OCI-LY3 (cell line): ENCODE measurements around the gene RTN4R.

Source experiments
- H2AFZ ChIP-seq: fragments of 200-600, 300-600 bp; shearing (Covaris generic); 2 replicates; pipeline ENCODE4 v1.6.0; 2014; ENCODE audit warnings: antibody characterized with exemption, low read depth, low read length
- H3K27ac ChIP-seq: fragments of 200-600, 300-600 bp; sonication (generic); 2 replicates; pipeline ENCODE4 v1.5.1; 2014; ENCODE audit warnings: mild to moderate bottlenecking, low read length, moderate library complexity, mixed read lengths
- H3K27me3 ChIP-seq: fragments of 200-600, 300-600 bp; sonication (generic); 2 replicates; pipeline ENCODE4 v1.6.1; 2014; ENCODE audit warnings: low read depth, low read length, mixed read lengths
- H3K36me3 ChIP-seq: fragments of 200-600, 300-600 bp; sonication (generic); replicated peaks from 2 replicates; pipeline ENCODE3; 2014; ENCODE audit warnings: low read depth, low read length, mixed read lengths
- H3K4me1 ChIP-seq: fragments of 300-600, 200-600 bp; sonication (generic); 2 replicates; pipeline ENCODE4 v1.6.1; 2014; ENCODE audit warnings: low read length, mixed read lengths
- H3K4me2 ChIP-seq: fragments of 200-600, 300-600 bp; sonication (generic); 2 replicates; pipeline ENCODE4 v1.6.1; 2014; ENCODE audit warnings: low read length, mixed read lengths
- H3K4me3 ChIP-seq: fragments of 300-600, 200-600 bp; sonication (generic); 2 replicates; pipeline ENCODE4 v1.5.1; 2014; ENCODE audit warnings: antibody characterized with exemption, mild to moderate bottlenecking, low read length, moderate library complexity
- H3K79me2 ChIP-seq: fragments of 300-600, 200-600 bp; shearing (Covaris generic); 2 replicates; pipeline ENCODE4 v1.6.1; 2014; ENCODE audit warnings: mild to moderate bottlenecking, low read length, mixed read lengths
- H3K9ac ChIP-seq: fragments of 300-600, 200-600 bp; shearing (Covaris generic); 2 replicates; pipeline ENCODE4 v1.6.0; 2014; ENCODE audit warnings: mild to moderate bottlenecking, low read length, moderate library complexity
- H3K9me3 ChIP-seq: fragments of 200-600, 300-600 bp; shearing (Covaris generic); 2 replicates; pipeline ENCODE4 v1.6.1; 2014; ENCODE audit warnings: low read length, mixed read lengths; ENCODE audit not compliant: insufficient read depth
- H4K20me1 ChIP-seq: fragments of 200-600, 300-600 bp; sonication (generic); 2 replicates; pipeline ENCODE4 v1.6.1; 2016; ENCODE audit warnings: low read length, mixed read lengths; ENCODE audit not compliant: insufficient read depth
- CTCF ChIP-seq: fragments of 200-600, 300-600 bp; sonication (generic); IDR thresholded peaks from 2 replicates; pipeline ENCODE4 v1.5.1; 2014; ENCODE audit warnings: antibody characterized with exemption, low read length, low read depth
- EZH2phosphoT487 ChIP-seq: fragments of 200-600 bp; shearing (Covaris generic); IDR thresholded peaks from 2 replicates; pipeline ENCODE4 v1.6.1; 2018; ENCODE audit warnings: antibody characterized with exemption, mixed run types, low read depth

RTN4R gene

GRCh38 chr22:20232237-20232598 is 35.9 kb downstream of the RTN4R start:
- Histone ChIP-seq H3K4me1 (no peaks in the 10 kb centered on the region), H3K36me3 (no peaks in the 10 kb centered on the region), H2AFZ (no peak overlapping the region), H3K79me2 (no peaks in the 10 kb centered on the region), H3K4me3 (no peak overlapping the region), H3K9ac (no peak overlapping the region), H4K20me1 (no peaks in the 10 kb centered on the region), H3K27me3 (peaks cover 29% of the 10 kb centered on the region), H3K4me2 (no peak overlapping the region), H3K27ac (no peak overlapping the region), H3K9me3 (no peaks in the 10 kb centered on the region)
- TF ChIP-seq EZH2phosphoT487 (no peak), CTCF (no peak)

- Histone ChIP-seq H3K4me2 (no peak overlapping the region), H3K4me3 (no peak overlapping the region), H3K79me2 (no peaks in the 10 kb centered on the region), H3K4me1 (no peaks in the 10 kb centered on the region), H4K20me1 (no peaks in the 10 kb centered on the region), H2AFZ (no peak overlapping the region), H3K27me3 (peaks cover 29% of the 10 kb centered on the region), H3K36me3 (no peaks in the 10 kb centered on the region), H3K27ac (no peak overlapping the region), H3K9ac (no peak overlapping the region), H3K9me3 (no peaks in the 10 kb centered on the region)
- TF ChIP-seq CTCF, result no peak
Measured at GRCh38 chr22:20231514-20232236, 36.4 kb downstream of the RTN4R start.

GRCh38 chr22:20230777-20231420 is 37.2 kb downstream of the RTN4R start:
- H3K36me3 ChIP-seq, result no peaks in the 10 kb centered on the region
- no peak overlapping the region for H3K4me3 ChIP-seq
- H3K4me2 ChIP-seq, result no peak overlapping the region
- H3K27ac ChIP-seq, result no peak overlapping the region
- no peaks in the 10 kb centered on the region for H3K4me1 ChIP-seq
- no peaks in the 10 kb centered on the region for H4K20me1 ChIP-seq
- H3K27me3 ChIP-seq, result peaks cover 29% of the 10 kb centered on the region
- no peaks in the 10 kb centered on the region for H3K79me2 ChIP-seq
- no peak overlapping the region for H2AFZ ChIP-seq
- no peak for TF ChIP-seq EZH2phosphoT487
- H3K9ac ChIP-seq, result no peak overlapping the region
- H3K9me3 ChIP-seq, result no peaks in the 10 kb centered on the region

GRCh38 chr22:20229916-20230775 is 38.0 kb downstream of the RTN4R start:
- no peak overlapping the region for H3K9ac ChIP-seq
- peaks cover 29% of the 10 kb centered on the region for H3K27me3 ChIP-seq
- TF ChIP-seq CTCF (no peak), EZH2phosphoT487 (no peak)

More at GRCh38 chr22:20229916-20230775, 38.0 kb downstream of the RTN4R start:
- Histone ChIP-seq H2AFZ (no peak overlapping the region), H3K27ac (no peak overlapping the region), H3K4me3 (no peak overlapping the region), H3K4me2 (no peak overlapping the region), H3K36me3 (no peaks in the 10 kb centered on the region), H3K9me3 (no peaks in the 10 kb centered on the region), H3K79me2 (no peaks in the 10 kb centered on the region), H4K20me1 (no peaks in the 10 kb centered on the region), H3K4me1 (no peaks in the 10 kb centered on the region)
